ENCODE results near the gene CFLAR.

Gene CFLAR

DNA sequence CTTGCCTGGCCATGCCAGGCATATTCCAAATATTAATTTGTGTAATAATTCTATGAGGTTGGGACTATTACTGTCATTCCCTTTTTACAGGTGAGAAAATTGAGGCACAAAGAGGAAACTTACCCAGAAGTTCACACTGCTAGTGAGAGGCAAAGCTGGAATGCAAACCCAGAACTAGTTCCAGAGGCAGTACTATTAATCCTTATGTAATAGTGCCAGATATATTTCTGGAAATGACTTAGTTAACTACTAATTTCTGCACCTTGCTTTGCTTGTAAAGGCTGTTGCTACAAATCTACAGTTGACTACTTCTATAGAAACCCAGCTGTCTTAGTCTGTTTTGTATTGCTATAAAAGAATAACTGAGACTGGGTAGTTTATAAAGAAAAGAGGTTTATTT is 5.3 kb upstream of the CFLAR start:
- ATAC-seq = no peak
- TF ChIP-seq RARB (CRISPR knock-in tag; IDR thresholded peaks at IDR 0.05) = no peak
- TF ChIP-seq, protein P1, sequence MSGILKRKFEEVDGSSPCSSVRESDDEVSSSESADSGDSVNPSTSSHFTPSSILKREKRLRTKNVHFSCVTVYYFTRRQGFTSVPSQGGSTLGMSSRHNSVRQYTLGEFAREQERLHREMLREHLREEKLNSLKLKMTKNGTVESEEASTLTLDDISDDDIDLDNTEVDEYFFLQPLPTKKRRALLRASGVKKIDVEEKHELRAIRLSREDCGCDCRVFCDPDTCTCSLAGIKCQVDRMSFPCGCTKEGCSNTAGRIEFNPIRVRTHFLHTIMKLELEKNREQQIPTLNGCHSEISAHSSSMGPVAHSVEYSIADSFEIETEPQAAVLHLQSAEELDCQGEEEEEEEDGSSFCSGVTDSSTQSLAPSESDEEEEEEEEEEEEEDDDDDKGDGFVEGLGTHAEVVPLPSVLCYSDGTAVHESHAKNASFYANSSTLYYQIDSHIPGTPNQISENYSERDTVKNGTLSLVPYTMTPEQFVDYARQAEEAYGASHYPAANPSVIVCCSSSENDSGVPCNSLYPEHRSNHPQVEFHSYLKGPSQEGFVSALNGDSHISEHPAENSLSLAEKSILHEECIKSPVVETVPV (CRISPR knock-in tag; IDR thresholded peaks at IDR 0.05) = no peak
- TF ChIP-seq GLIS3 (CRISPR knock-in tag; IDR thresholded peaks at IDR 0.05) = no peak

DNA sequence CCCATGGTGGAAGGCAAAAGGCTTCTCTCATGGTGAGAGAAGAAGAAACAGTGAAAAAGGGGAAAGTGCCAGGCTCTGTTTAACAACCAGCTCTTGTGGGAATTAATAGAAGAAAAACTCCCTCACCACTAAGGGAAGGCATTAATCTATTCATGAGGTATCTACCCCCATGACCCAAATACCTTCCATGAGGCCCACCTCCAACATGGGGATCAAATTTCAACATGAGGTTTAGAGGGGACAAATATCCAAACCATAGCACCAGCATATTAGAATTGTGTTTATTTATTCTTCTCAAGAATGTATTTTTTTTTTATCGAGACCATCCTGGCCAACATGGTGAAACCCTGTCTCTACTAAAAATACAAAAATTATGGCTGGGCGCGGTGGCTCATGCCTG is 4.9 kb upstream of the CFLAR start:
- TF ChIP-seq, protein P2, sequence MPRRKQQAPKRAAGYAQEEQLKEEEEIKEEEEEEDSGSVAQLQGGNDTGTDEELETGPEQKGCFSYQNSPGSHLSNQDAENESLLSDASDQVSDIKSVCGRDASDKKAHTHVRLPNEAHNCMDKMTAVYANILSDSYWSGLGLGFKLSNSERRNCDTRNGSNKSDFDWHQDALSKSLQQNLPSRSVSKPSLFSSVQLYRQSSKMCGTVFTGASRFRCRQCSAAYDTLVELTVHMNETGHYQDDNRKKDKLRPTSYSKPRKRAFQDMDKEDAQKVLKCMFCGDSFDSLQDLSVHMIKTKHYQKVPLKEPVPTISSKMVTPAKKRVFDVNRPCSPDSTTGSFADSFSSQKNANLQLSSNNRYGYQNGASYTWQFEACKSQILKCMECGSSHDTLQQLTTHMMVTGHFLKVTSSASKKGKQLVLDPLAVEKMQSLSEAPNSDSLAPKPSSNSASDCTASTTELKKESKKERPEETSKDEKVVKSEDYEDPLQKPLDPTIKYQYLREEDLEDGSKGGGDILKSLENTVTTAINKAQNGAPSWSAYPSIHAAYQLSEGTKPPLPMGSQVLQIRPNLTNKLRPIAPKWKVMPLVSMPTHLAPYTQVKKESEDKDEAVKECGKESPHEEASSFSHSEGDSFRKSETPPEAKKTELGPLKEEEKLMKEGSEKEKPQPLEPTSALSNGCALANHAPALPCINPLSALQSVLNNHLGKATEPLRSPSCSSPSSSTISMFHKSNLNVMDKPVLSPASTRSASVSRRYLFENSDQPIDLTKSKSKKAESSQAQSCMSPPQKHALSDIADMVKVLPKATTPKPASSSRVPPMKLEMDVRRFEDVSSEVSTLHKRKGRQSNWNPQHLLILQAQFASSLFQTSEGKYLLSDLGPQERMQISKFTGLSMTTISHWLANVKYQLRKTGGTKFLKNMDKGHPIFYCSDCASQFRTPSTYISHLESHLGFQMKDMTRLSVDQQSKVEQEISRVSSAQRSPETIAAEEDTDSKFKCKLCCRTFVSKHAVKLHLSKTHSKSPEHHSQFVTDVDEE (CRISPR knock-in tag; IDR thresholded peaks at IDR 0.05) = no peak
- no peak for TF ChIP-seq ZFP30 (CRISPR knock-in tag; IDR thresholded peaks at IDR 0.05)
- TF ChIP-seq, protein P3, sequence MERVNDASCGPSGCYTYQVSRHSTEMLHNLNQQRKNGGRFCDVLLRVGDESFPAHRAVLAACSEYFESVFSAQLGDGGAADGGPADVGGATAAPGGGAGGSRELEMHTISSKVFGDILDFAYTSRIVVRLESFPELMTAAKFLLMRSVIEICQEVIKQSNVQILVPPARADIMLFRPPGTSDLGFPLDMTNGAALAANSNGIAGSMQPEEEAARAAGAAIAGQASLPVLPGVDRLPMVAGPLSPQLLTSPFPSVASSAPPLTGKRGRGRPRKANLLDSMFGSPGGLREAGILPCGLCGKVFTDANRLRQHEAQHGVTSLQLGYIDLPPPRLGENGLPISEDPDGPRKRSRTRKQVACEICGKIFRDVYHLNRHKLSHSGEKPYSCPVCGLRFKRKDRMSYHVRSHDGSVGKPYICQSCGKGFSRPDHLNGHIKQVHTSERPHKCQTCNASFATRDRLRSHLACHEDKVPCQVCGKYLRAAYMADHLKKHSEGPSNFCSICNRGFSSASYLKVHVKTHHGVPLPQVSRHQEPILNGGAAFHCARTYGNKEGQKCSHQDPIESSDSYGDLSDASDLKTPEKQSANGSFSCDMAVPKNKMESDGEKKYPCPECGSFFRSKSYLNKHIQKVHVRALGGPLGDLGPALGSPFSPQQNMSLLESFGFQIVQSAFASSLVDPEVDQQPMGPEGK (CRISPR knock-in tag; IDR thresholded peaks at IDR 0.05; ENCODE audit: borderline replicate concordance) = no peak
- no peak for TF ChIP-seq TCF4 (CRISPR knock-in tag; IDR thresholded peaks at IDR 0.05; ENCODE audit: borderline replicate concordance)
- ATAC-seq = no peak

DNA sequence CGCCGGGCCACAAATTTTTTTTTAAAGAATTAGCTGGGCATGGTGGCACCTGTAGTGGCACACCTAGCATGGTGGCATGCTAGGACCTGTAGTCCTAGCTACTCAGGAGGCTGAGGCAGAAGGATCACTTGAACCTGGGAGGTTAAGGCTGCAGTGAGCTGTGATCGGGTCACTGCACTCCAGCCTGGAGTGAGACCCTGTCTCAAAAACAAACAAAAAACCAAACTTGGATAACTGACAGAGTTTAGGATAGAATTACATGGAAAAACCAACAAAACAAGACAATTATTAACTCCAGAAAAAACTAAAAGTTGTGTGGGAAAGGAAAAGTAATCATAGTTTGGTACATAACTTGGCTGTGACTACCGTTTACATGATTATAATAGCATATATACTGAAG is 1.6 kb upstream of the CFLAR start:
- TF ChIP-seq TCF4 (CRISPR knock-in tag; IDR thresholded peaks at IDR 0.05; ENCODE audit: borderline replicate concordance) = no peak
- no peak for TF ChIP-seq ZFP3 (CRISPR knock-in tag; IDR thresholded peaks at IDR 0.05)
- TF ChIP-seq ARNTL (CRISPR knock-in tag; IDR thresholded peaks at IDR 0.05; ENCODE audit: borderline replicate concordance, low read depth) = no peak
- no peak for TF ChIP-seq CSDC2 (CRISPR knock-in tag; IDR thresholded peaks at IDR 0.05)
- no peak for TF ChIP-seq ISL1 (CRISPR knock-in tag; IDR thresholded peaks at IDR 0.05)
- TF ChIP-seq OSR1 (CRISPR knock-in tag; IDR thresholded peaks at IDR 0.05) = no peak
- TF ChIP-seq, protein P1 (CRISPR knock-in tag; IDR thresholded peaks at IDR 0.05) = no peak
- TF ChIP-seq, protein P3 (CRISPR knock-in tag; IDR thresholded peaks at IDR 0.05; ENCODE audit: borderline replicate concordance) = no peak
- TF ChIP-seq ZC3H10 (CRISPR knock-in tag; IDR thresholded peaks at IDR 0.05) = no peak
- TF ChIP-seq TOX (CRISPR knock-in tag; IDR thresholded peaks at IDR 0.05; ENCODE audit: borderline replicate concordance) = no peak
- no peak for TF ChIP-seq ZNF8 (CRISPR knock-in tag; IDR thresholded peaks at IDR 0.05)
- ATAC-seq = no peak

DNA sequence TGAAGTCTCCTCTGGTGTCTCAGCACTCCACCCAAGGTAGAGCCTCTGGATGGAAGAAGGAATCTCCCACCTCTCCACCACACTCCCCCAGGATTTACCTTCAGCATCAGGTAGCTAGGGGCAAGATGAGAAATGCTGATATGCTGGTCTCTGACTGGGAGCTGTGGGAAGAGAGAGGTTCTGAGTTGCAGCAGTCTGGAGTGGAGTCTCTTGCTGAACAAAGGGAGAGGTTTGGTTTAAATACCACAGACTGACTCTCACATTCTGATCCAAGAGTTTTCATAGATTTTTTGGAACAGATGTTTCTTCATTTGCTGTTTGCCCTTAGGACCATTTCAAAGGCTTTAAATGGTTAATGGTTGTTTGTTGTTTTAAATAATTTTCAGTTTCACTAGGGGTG is 1.1 kb upstream of the CFLAR start:
- no peak for ATAC-seq
- TF ChIP-seq TOX (CRISPR knock-in tag; IDR thresholded peaks at IDR 0.05; ENCODE audit: borderline replicate concordance) = no peak
- no peak for TF ChIP-seq ZFP30 (CRISPR knock-in tag; IDR thresholded peaks at IDR 0.05)
- TF ChIP-seq TCF4 (CRISPR knock-in tag; IDR thresholded peaks at IDR 0.05; ENCODE audit: borderline replicate concordance) = no peak
- no peak for TF ChIP-seq ZFP3 (CRISPR knock-in tag; IDR thresholded peaks at IDR 0.05)
- no peak for TF ChIP-seq ZC3H10 (CRISPR knock-in tag; IDR thresholded peaks at IDR 0.05)
- TF ChIP-seq, protein P4, sequence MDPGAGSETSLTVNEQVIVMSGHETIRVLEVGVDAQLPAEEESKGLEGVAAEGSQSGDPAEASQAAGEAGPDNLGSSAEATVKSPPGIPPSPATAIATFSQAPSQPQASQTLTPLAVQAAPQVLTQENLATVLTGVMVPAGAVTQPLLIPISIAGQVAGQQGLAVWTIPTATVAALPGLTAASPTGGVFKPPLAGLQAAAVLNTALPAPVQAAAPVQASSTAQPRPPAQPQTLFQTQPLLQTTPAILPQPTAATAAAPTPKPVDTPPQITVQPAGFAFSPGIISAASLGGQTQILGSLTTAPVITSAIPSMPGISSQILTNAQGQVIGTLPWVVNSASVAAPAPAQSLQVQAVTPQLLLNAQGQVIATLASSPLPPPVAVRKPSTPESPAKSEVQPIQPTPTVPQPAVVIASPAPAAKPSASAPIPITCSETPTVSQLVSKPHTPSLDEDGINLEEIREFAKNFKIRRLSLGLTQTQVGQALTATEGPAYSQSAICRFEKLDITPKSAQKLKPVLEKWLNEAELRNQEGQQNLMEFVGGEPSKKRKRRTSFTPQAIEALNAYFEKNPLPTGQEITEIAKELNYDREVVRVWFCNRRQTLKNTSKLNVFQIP (CRISPR knock-in tag; IDR thresholded peaks at IDR 0.05; ENCODE audit: borderline replicate concordance, low read depth) = no peak
